GM19395 (cell line): ENCODE data around the gene FAM32A.
"Not testable (repeated sequence)": the region's sequence is repeated elsewhere in the genome, so short reads cannot be mapped to it uniquely, and the experiment has no call there.

Experiments
- ATAC-seq: cut with Tn5 transposase; IDR thresholded peaks from one replicate; pipeline ENCODE4 v1.9.1; 2021; ENCODE audit warnings: mild to moderate bottlenecking, moderate library complexity; ENCODE audit not compliant: unreplicated experiment

The FAM32A gene

GRCh38 chr19:16161840-16162239 is 23.4 kb upstream of the FAM32A start:
- ATAC-seq = no peak

GRCh38 chr19:16164222-16164890 is 20.9 kb upstream of the FAM32A start:
- no peak for ATAC-seq

GRCh38 chr19:16166417-16166816 is 18.8 kb upstream of the FAM32A start:
- no peak for ATAC-seq

- ATAC-seq = no peak
Measured at GRCh38 chr19:16167055-16167454, 18.2 kb upstream of the FAM32A start.

GRCh38 chr19:16168465-16169081 is 16.6 kb upstream of the FAM32A start:
- no peak for ATAC-seq

GRCh38 chr19:16170134-16170533 is 15.1 kb upstream of the FAM32A start:
- no peak for ATAC-seq

- no peak for ATAC-seq
Measured at GRCh38 chr19:16175954-16176353, 9.3 kb upstream of the FAM32A start.

GRCh38 chr19:16178866-16179265 is 6.3 kb upstream of the FAM32A start:
- ATAC-seq = not testable (repeated sequence)

- no peak for ATAC-seq
Measured at GRCh38 chr19:16180611-16181010, 4.6 kb upstream of the FAM32A start.

GRCh38 chr19:16184665-16185122 is 516 bp upstream of the FAM32A start:
- ATAC-seq = no peak

GRCh38 chr19:16185768-16186123 is 536 bp downstream of the FAM32A start:
- ATAC-seq = no peak

GRCh38 chr19:16188521-16188920 is 3.3 kb downstream of the FAM32A start:
- no peak for ATAC-seq

- no peak for ATAC-seq
Measured at GRCh38 chr19:16190198-16190597, 5.0 kb downstream of the FAM32A start.

GRCh38 chr19:16190736-16191135 is 5.5 kb downstream of the FAM32A start:
- no peak for ATAC-seq

- ATAC-seq = no peak
Measured at GRCh38 chr19:16191216-16191908, 6.2 kb downstream of the FAM32A start.

- ATAC-seq = no peak
Measured at GRCh38 chr19:16193466-16193865, 8.3 kb downstream of the FAM32A start.

- no peak for ATAC-seq
Measured at GRCh38 chr19:16197188-16197621, 12.0 kb downstream of the FAM32A start.

GRCh38 chr19:16197622-16198369 is 12.6 kb downstream of the FAM32A start, which contains the start of gene AP1M1:
AP1M1 (plus strand) TSS chr19:16197911; CDS start chr19:16198027, 116 bp downstream.
- ATAC-seq = peak; percentile 75

GRCh38 chr19:16198370-16198651 is 13.1 kb downstream of the FAM32A start:
- ATAC-seq = no peak

GRCh38 chr19:16199275-16199932 is 14.2 kb downstream of the FAM32A start:
- ATAC-seq = no peak
